HG03457 (cell line): Measurements from ENCODE around the gene PARP2.
"Not testable (repeated sequence)": the region's sequence is repeated elsewhere in the genome, so short reads cannot be mapped to it uniquely, and the experiment has no call there.

Source experiments
- ATAC-seq: cut with Tn5 transposase; IDR thresholded peaks from one replicate; pipeline ENCODE4 v1.9.1; 2021; ENCODE audit warnings: moderate number of reproducible peaks; ENCODE audit not compliant: unreplicated experiment

PARP2 gene, protein sequence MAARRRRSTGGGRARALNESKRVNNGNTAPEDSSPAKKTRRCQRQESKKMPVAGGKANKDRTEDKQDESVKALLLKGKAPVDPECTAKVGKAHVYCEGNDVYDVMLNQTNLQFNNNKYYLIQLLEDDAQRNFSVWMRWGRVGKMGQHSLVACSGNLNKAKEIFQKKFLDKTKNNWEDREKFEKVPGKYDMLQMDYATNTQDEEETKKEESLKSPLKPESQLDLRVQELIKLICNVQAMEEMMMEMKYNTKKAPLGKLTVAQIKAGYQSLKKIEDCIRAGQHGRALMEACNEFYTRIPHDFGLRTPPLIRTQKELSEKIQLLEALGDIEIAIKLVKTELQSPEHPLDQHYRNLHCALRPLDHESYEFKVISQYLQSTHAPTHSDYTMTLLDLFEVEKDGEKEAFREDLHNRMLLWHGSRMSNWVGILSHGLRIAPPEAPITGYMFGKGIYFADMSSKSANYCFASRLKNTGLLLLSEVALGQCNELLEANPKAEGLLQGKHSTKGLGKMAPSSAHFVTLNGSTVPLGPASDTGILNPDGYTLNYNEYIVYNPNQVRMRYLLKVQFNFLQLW

DNA sequence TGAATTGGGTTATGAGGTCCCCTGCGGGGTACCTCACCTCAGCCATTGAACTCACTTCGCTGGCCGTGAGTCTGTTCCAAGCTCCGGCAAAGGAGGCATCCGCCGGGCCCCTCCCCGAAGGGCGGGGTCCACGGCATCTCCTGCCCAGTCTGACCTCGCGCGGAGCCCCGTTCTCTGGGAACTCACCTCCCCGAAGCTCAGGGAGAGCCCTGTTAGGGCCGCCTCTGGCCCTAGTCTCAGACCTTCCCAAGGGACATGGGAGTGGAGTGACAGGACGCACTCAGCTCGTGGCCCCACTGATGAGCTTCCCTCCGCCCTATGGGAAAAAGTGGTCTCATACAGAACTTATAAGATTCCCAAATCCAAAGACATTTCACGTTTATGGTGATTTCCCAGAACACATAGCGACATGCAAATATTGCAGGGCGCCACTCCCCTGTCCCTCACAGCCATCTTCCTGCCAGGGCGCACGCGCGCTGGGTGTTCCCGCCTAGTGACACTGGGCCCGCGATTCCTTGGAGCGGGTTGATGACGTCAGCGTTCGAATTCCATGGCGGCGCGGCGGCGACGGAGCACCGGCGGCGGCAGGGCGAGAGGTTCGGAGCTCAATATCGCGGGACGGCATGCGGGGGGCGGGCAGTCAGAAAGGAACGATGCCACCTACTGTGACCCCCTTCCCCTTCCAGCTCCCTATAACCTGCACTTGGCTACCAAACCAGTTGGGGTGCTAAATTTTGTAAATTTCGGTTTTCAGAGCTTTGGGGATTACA lies at the start of gene PARP2:
PARP2 (plus strand) TSS at position 544 of the 770 bp plus-strand sequence; CDS start at position 551, 7 bp downstream.
- peak; percentile 90 for ATAC-seq

DNA sequence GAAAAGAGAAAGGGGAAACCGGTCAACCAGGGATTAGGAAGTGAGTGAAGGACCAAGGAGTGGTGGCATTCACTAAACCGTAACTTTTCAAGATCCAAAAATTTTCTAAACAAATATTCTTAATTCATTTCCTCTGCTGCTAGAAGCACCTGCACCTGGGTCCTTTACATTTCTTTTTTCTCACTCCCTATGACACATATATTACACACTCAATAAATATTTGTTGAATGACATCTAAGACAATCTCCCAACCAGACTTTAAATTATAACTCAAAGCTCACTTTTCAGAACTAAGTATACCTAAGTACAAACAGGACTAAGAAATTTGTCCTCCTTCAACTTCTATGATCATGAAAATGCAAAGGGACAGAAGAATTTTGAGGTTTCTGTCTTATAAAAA lies 48.8 kb upstream of the PARP2 start:
- no peak for ATAC-seq

DNA sequence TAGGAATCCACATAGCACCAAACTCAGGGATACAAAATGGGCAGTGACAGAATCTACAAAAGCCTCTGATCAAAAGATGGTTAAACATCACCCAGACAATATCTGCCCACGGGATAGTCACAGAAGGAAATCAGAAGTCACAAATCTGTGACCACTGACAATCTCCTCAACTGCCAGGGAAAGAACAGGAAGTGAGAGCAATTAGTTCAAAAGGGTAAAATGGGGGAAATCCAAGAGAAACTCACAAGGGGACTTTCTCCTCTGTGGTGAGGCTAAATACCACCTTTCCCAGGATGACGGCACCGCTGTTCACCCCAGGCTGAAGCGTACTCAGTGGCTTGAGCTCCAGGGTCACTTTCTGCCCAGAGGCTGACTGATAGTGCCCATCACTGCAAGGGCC lies 48.4 kb upstream of the PARP2 start:
- peak; percentile 86 for ATAC-seq

DNA sequence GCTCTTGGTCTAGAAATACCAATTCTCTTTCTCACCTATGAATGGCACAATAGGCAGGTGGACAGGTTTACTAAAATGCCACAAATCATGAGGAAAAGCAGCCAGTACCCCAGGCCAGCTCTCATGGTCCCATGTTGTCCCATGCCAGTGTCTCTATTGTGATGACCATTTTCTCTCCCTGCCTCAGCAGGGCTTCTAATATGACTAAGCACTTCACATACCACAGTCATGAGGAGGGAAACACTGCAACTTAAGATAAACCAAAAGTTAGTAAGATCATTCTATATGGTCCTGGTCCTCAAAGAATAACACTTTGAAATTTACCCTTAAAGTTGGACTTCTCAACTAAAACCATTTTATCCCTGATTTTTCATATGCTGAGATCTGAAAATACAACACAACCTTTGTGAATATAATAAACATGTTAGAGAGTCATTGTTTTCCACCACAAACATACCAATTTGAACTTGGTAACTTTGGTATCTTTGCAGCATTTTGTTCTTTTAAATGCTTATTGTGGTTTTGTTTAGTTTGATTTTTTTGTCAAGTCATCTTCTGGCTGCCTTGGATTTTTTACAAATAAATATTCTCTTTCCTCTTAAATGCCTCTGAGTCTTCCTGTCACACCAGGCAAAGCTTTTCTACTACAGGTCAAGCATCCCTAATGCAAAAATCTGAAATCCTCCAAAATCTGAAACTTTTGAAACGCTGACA lies 41.2 kb upstream of the PARP2 start:
- ATAC-seq = no peak

DNA sequence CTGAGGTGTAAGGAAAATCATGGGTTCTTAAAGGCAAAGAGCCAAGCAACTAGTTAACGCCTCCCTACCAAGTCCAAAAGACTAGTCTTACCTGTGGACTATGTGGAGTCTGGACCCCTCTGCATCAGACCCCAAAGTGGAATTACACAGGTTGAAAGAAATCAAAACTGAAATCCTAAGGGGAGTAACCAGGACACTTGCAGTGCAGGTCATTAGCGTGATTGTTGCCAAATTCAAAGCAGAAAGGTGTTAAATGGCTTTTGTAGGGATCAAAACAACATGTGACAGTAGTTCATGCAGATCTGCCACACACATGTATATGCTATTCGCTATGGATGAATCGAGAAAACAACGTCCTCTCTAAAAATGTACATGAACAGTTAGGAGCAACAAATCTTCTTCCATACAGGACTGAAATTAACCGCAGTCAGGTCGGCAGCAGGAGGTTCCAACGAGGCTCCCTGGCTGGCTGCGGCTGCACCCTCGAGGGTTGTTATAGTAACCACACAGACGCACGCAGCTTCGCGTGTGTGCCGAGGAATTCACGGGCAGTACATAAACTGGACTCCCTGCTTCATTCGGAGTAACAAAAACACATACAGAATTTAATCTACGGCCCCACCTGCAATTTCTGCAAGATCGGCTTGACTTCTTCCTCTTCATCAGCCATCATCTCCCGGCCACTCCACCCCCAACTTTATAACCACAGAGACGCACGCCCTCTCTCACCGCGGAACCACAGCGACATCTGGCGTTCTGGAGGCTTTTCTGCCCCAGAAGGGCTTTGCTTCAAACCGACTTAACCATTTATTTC lies 38.0 kb upstream of the PARP2 start, which contains the start of gene TTC5:
TTC5 (minus strand) TSS at position 687 of the 814 bp plus-strand sequence; CDS start at position 673, 14 bp downstream.
- peak; percentile 88 for ATAC-seq

DNA sequence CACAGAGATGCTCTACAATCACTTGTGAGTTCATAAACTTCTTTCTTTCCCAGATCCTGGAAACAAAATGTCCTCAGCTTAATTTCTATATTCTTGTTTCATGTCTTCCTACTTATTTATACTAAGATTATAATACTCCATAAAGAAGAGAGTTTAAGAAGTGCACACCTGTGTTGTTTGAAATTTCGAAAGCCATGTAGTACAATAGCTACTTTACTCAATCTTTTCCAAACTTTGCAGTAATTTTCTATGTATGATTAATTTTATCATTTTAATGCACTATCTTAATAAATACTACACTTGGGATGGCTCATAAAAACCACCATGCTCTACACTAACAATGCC lies 37.4 kb upstream of the PARP2 start:
- ATAC-seq = no peak

DNA sequence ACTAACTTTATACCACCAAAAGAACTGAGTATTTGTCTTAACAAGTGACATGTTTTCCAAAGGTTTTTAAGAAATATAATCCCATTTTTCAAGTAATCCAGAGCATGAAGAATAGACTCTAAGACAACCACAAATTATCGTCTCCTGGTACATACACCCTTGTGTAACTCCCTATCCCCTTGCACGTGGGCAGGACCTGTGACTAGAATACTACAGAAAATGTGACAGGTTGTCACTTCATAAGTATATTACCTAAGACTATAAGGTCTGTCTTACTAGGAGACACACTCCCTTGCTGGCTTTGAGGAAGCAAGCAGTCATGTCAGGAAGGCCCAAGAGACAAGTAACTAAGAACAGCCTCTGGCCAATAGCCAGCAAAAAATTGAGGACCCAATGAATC lies 29.4 kb upstream of the PARP2 start:
- ATAC-seq = no peak

DNA sequence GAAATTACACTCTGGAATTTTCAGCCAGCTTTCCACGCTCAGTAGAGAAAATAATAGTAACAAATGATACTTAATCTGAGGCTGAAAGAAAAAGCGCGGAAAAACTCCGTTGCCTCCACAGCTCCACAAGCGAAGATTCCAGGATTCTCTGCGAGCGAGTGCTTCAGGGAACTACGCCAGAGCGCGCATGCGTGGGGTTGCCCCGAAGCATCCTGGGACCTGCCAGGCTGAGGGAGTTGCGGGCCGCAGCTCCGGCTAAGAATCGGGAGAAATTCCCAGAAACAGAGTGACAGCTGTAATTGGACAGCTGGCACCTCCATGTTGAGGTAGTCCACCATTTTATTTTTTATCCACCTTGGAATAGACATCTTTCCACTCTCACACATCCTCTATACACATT lies 25.7 kb upstream of the PARP2 start:
- no peak for ATAC-seq

DNA sequence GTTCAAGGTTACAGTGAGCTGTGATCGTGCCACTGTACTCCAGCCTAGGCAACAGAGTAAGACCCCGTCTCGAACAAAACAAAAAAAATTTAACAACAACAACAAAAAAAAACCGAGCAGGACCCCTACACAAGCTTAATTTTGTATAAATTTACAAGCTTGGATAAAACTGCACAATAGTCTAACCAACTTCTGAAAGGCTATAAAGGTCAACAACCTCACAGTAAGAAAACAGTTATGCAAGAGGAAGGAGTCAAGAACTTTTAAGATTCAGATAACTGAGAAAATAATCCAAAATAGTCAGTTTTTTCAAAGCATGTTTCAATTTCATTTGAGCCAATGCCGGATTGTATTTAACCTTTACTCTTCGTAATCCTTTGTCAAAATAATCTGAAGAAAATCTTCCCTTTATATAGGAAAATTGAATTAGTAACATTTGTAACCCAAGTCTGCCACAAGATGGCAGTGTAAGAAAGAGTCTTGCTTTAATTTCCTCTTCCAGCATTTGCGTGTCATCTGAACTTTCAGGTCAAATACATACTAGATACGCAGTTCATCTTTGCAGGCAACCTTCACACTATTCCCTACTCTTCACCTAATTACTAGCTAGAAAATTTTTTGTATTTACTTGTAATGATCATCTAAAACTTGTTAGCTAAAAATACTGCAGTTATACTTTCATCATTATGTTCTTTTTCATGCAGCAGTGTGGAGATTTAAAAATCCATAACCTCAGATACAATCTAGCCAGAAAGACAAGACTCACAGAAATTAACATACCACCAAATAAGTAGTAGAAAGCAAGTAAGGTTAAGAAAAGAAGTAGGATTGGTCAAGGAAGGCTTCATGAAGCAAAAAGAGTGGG lies 16.2 kb upstream of the PARP2 start:
- ATAC-seq = no peak

DNA sequence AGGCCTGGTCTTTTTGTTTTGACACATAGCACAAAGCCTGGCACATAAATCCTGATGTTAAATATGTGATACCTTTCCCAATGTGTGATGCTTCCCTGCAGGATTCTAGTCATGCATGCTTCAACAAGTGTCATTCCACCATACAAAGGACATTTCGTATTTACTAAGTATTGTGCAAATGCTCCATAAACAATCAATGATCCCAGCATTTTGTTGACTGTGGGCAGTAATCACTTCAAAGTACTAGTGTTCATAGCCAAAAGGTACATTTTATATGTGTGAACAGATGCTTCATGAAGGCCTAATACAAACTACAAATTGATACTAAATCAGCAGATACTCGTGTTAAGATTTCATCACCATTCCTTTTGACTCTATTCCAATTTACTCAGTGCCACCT lies 14.7 kb upstream of the PARP2 start:
- ATAC-seq = no peak

DNA sequence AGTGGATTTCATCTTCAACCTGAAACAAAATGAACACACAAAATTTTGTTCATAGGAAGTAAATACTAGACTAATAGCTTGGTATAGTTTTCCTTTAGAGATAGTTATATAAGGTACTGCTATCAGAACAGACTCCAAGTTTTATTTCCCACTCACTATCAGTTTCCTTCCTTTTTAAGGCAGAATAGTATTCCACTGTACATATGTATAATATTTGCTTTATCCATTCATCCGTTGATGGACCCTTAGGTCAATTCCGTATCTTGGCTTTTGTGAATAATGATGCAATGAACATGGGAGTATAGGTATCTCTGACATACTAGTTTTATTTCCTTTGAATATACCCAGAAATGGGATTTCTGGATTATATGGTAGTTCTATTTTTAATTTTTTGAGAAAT lies 14.1 kb upstream of the PARP2 start:
- no peak for ATAC-seq

DNA sequence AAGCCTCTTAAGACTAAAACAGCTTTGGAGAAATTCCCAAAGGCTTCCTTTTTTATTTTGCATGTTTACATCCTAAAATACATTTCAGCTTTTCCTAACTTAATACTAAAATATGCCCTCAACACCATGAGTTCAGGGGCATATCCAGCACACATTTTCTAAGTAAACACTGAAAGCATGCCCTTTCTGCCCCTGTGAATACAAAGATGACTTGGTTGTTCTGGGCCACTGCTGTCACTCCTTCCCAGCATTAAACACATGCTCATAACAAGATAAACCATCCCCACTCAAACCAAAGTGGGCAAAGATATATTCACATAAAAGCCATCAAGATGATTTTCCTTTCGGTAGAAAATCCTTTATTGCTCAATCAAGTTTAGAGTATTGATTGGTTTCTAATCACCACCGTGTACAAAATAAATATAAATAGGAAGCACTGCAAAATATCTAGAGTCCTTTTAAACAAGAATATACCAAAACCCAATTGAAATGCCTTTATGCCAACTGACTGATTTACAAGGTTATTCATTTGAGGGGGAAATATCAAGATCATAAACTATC lies 12.3 kb upstream of the PARP2 start:
- no peak for ATAC-seq

DNA sequence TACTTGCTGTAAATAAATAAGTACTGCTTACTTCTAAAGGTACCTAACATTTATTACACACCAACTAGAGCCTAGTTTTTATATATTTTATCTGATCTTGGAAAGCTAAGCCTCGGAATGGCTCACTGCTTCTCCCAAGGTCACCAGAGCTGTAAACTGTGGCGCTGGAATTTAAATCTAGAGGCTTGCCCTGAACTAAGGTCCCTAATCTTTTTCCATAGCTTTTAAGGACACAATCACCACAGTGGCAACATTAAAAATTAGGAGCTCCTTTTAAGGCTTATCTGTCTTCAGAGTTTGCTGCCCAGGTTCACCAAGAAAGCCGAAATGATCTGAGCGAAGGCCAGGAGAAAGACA lies 11.0 kb upstream of the PARP2 start:
- no peak for ATAC-seq

DNA sequence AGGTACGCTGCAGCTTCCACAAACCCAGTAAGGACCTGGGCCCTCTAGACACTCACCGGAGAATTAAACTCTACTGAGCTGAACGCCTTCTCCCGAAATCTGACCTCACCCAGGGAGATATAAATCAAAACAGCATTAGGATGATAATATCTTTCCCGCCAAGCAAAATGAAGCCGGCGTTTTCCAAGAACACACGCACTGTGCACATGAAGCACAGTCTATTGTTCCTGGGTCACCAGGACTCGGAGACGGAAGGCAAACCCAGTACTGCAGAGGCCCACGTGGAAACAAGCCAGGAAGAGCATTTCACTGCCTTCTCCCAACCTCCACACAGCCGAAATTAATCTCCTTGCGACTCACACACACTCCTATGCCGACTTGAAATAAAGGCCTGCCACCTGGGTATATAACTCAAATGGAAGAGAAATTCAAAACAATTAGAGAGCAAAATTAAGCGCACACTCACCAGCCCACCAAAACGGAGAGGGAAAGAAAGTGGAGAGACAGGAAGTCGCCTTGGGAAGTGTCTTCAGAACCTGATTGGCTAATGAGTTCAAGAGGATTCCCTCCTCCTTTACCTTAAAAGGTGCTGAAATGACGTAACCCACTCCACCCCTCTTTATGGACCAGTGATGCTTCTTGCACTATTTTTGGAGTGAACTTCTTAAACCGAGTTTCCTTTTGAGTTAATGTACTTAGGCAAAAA lies 10.5 kb upstream of the PARP2 start, which contains the start of gene CCNB1IP1:
CCNB1IP1 (minus strand) TSS at position 492 of the 706 bp plus-strand sequence. CDS start 16,756 bp downstream, outside the sequence.
- peak; percentile 88 for ATAC-seq

DNA sequence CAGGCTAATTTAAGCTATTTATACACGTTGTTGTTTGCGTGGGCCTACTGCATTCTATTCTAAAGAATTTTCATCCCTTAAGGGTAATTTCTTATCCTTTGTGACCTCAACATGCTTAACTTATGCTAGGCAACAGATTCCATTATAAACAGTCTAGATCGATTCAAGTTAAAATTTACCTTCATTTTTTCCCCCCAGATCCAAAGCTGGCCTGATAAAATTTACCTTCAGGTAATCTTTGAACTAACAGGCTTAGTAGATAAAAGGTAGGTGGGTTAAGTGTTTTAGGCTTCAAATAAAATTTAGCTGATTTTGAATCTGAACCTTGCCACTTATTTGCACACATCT lies 10.0 kb upstream of the PARP2 start:
- ATAC-seq = no peak

DNA sequence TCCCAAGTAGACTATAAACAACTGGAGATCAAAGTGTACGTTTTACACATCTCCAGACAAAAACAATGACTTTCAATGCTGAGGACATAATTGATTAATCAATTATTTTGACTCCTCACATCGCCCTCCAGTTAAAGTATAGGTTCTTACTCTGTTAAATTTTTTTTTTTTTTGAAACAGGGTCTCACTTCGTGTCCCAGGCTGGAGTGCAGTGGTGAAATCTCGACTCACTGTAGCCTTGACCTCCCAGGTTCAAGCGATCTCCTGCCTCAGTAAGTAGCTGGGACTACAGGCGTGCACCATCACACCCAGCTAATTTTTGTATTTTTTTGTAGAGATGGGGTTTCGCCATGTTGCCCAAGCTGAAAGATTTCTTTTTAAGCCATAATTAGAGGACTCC lies 9.4 kb upstream of the PARP2 start:
- no peak for ATAC-seq

DNA sequence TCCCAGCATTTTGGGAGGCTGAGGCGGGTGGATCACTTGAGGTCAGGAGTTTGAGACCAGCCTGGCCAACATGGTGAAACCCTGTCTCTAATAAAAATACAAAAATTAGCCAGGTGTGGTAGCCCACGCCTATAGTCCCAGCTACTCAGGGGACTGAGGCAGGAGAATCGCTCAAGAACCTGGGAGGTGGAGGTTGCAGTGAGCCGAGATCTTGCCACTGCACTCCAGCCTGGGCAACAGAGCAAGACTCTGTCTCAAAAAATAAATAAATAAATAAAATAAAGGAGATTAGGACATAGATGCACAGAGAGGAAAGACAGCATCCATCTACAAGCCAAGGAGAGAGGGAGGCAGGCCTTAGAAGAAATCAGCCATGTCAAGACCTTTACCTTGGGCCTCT lies 2.4 kb upstream of the PARP2 start:
- not testable (repeated sequence) for ATAC-seq

DNA sequence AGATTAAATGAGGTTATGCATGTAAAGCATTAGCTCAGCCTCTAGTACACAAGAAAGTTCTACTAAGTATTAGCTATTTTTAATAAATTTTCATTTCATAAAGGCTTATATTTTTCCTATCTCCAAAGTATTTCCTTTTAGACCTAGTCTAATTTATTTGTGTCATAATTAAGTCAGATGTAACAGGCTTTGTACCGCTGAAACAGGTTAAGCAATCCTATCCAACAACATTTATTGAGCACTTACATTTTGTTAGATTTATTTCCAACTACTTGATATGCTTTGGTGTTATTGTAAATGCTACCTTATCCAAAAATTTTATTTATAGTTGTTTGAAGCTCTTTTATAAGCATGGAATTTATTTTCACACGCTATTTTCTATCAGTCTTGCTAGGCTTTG lies 1.8 kb upstream of the PARP2 start:
- ATAC-seq = no peak

DNA sequence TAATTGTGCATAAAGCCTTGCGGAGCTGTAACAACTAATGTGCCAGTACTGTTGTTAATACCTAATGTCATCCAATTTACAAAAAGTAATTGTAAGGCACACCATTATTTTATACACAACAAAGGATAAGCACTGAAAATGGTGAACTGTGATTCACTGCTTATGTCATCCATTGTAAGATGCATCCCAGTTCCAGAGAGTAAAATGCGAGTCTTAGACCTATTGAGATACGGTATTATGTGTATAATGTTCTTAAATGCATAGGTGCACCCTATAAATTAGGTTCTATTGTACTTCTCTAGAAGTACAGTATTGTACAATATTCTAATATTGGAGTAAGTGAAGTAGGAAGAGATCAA lies 406 bp downstream of the PARP2 start:
- ATAC-seq = no peak
